Dermis lymphatic vessel endothelial cell (primary cell): Measurements from ENCODE around the gene EBP. TPM values are rescaled to one million over a fixed set of nuclear protein-coding genes. Genes with fewer than 3 reads are reported as not detected.

Experiments used
- total RNA-seq: library from RNA; depleted of rRNA; stranded (reverse); fragments of >200 nt; gene quantifications from 2 replicates; pipeline ENCODE4 v1.2.1, GENCODE V29; 2014

Gene EBP
- total RNA-seq = 61.4 and 66.3 TPM in 2 replicates

GRCh38 chrX:48521353-48522243 lies at the start of gene EBP:
EBP (plus strand) TSS chrX:48521808; CDS start chrX:48523772, 1,964 bp downstream.

GRCh38 chrX:48475774-48476577 lies 45.6 kb upstream of the EBP start, which contains the start of gene FTSJ1:
FTSJ1 (plus strand) TSS chrX:48476199; CDS start chrX:48478048, 1,849 bp downstream.

DNA sequence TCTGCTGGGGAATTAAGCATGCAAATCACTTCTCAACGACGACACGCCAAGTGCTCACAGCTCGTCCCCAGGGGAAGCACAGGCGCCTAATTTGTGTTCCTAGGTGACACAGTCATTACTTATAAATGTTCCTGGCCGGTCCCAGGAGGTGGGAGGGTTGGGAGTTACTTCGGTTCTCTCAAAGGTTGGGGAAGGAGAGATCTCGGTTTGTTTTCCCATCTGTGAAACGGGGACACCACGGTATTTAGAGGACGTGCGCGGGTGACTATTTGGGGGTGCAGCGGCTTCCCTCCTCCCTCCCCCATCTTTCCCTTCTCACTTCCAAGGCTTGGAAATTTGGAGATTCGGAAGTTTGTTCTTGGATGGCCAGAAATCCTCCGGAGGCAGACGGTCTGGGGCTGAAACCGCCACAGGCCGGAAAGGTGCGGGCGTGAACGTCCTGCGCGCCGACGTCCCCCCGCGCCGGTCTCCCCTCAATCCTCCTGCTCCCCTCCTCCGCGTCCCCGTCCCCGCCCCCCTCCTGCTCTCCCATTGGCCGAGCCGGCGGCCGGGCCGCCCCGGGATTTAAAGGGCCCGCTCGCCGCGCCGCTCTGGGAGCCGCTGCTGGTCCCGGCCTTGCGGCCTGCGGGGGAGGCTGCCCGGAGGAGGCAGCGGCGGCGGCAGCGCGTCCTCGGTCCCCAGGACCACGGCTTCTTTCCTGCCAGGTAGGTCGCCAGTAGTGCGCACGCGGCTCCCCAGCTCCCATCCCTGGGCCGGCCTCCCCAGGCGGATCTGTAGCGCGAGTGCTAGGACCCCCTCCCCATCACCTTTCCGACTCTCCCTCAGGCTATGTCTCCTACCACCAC lies 13.0 kb upstream of the EBP start, which contains the start of gene PORCN:
TSS of gene PORCN (plus strand) at position 593 of the 845 bp plus-strand sequence. CDS start 829 bp downstream, outside the sequence.

DNA sequence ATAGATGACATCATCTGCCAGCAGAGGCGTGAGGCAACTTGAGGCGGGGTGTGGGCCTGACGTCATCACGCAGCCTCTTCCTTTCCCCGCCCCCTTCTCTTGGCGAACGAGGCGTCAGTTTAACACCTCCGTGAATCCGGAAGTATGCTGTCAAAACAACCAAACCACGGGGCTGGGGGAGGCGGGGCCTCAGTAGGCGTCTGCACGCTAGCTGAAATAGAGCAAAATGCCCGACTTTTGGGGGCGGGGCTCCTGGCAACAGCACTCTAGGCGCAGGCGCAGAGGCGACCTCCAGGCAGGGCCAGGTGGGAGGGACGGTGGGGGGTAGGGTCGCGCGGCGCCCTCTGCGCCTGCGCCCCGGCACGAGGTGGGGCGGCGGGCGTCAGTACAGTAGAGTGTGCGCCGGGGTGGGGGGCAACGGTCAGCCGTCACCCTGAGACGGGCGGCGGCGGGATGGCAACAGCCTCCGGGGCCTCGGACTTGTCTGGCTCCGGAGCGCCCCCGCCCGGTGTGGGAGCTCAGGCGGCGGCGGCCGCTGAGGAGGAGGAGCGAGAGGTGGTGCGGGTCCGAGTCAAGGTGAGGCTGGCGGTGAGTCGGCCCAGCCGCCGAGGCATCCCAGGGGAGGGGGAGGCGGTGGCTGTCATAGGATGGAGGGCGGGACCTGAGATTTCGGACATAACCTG lies 17.9 kb downstream of the EBP start, which contains the start of gene TBC1D25:
TSS of gene TBC1D25 (plus strand) at position 370 of the 683 bp plus-strand sequence. CDS start at position 454, 84 bp downstream.

DNA sequence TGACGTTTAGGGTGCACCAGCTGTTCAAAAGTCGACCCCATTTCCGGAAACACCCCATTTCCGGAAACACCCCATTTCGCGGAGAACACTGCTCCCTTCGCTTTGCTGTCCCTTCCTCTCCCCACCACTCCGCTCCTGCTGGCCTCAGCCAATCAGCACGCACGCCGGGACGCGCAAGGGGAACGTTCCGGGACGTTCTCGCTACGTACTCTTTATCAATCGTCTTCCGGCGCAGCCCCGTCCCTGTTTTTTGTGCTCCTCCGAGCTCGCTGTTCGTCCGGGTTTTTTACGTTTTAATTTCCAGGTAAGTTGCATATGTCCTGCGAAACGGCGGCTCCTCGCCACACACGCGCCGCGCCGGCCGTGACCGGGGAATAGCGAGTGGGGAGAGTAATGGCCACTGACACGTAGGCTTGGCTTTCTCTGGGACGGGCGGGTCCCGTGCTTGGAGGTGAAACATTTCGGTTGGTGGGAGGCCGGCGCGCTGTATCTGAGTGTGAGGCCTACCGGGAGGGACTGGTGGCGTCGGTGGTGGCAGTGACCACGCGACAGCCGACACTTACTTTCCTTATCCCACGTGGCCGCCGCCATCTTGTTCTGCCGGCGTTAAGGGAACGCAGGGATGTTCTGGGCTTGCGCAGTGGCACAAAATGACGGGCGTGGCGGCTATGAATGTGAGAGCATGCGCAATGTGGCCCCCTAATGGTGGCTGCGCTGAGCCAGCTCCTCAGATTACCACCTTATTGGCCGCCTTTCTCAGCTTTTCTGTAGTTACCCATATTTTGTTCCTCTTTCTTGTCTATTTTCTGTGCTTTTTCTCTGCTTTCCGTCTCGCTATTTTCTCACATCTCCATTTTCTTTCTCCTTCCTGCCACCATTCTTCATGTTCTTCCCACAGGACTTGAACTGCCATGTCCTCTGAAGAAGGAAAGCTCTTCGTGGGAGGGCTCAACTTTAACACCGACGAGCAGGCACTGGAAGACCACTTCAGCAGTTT lies 53.0 kb downstream of the EBP start, which contains the start of gene RBM3:
TSS of gene RBM3 (plus strand) at position 215 of the 997 bp plus-strand sequence. CDS start at position 912, 697 bp downstream.

Other genes with a start within 250 kb of the EBP start
- not detected in 2 replicates for gene SSX3, start 165.1 kb upstream of the EBP start, total RNA-seq
- not detected in 2 replicates for gene SSX4, start 138.3 kb upstream of the EBP start, total RNA-seq
- gene SSX4B, start 109.8 kb upstream of the EBP start, total RNA-seq = not detected in 2 replicates
- 1.0 and 3.9 TPM in 2 replicates for gene SLC38A5, start 51.5 kb upstream of the EBP start, total RNA-seq
- 30.3 and 33.3 TPM in 2 replicates for gene FTSJ1, start 45.6 kb upstream of the EBP start, total RNA-seq
- gene PORCN, start 12.8 kb upstream of the EBP start, total RNA-seq = 4.6 and 6.1 TPM in 2 replicates
- gene TBC1D25, start 17.9 kb downstream of the EBP start, total RNA-seq = 6.2 and 8.0 TPM in 2 replicates
- 387 and 390 TPM in 2 replicates for gene RBM3, start 52.7 kb downstream of the EBP start, total RNA-seq
- gene WDR13, start 75.7 kb downstream of the EBP start, total RNA-seq = 98.9 and 107 TPM in 2 replicates
- not detected in 2 replicates for gene WAS, start 162.0 kb downstream of the EBP start, total RNA-seq
- 2.7 and 3.1 TPM in 2 replicates for gene SUV39H1, start 174.9 kb downstream of the EBP start, total RNA-seq
- gene GLOD5, start 239.9 kb downstream of the EBP start, total RNA-seq = not detected in 2 replicates